ENCODE measurements around the gene UVRAG. TPM values are rescaled to one million over a fixed set of nuclear protein-coding genes. Genes with fewer than 3 reads are reported as not detected.

UVRAG gene
- polyA plus RNA-seq, 1 donor (not counting 4 experiments of a cell fraction or from before 2014, with no cell fraction given) = 11.9 TPM

GRCh38 chr11:76185511-76185910, 370.5 kb downstream of the UVRAG start:
- dilution Hi-C loops (cut with MboI; ENCODE audit: extremely low pct_ligation_motif_present, low sequenced_read_pairs) = no loop called here
- H4K20me1 ChIP-seq (ENCODE audit: control insufficient read depth, extremely low read depth, insufficient read depth, low read length) = no peaks in the 10 kb centered on the region
- no peak overlapping the region for H3K27ac ChIP-seq (ENCODE audit: control insufficient read depth, insufficient read depth, low read length)
- H3K9ac ChIP-seq (ENCODE audit: control insufficient read depth, extremely low read depth, insufficient read depth, low read length) = no peak overlapping the region
- no peak for DNase-seq (ENCODE audit: low read depth, low spot score)
- H3K9me1 ChIP-seq (ENCODE audit: control insufficient read depth, extremely low read depth, insufficient read depth, low read length) = no peaks in the 10 kb centered on the region
- H3K4me2 ChIP-seq (ENCODE audit: control insufficient read depth, extremely low read depth, insufficient read depth, low read depth, low read length) = no peak overlapping the region
- FAIRE-seq = no peak
- TF ChIP-seq CTCF (optimal IDR thresholded peaks at IDR 0.05 in 1 of 3, IDR thresholded peaks at IDR 0.05 in 1 of 3, conservative IDR thresholded peaks at IDR 0.05 in 1 of 3; ENCODE audit: extremely low read depth in 1 of 3, insufficient read depth in 2 of 3, low read length in 3 of 3) (no peak), EZH2 (IDR thresholded peaks at IDR 0.05; ENCODE audit: low read length) (no peak)
- H3K79me2 ChIP-seq (ENCODE audit: control insufficient read depth, insufficient read depth, low read length) = no peaks in the 10 kb centered on the region
- no peaks in the 10 kb centered on the region for H3K4me1 ChIP-seq (ENCODE audit: control insufficient read depth, extremely low read depth, insufficient read depth, low read length)
- no peaks in the 10 kb centered on the region for H3K27me3 ChIP-seq (ENCODE audit: control insufficient read depth, extremely low read depth, insufficient read depth, low read length)
- H2AFZ ChIP-seq (ENCODE audit: control insufficient read depth, low read length) = no peak overlapping the region
- no peak overlapping the region for H3K4me3 ChIP-seq (ENCODE audit: control insufficient read depth in 2 of 3, extremely low read depth in 1 of 3, insufficient read depth in 2 of 3, low read depth in 1 of 3, low read length in 3 of 3)
- H3K9me3 ChIP-seq (ENCODE audit: control insufficient read depth, low read depth, low read length) = no peaks in the 10 kb centered on the region
- H3K36me3 ChIP-seq (ENCODE audit: control insufficient read depth in 2 of 2, extremely low read depth in 1 of 2, insufficient read depth in 2 of 2, low read length in 2 of 2) = no peaks in the 10 kb centered on the region

- Histone ChIP-seq H3K4me2 (ENCODE audit: control insufficient read depth, extremely low read depth, insufficient read depth, low read depth, low read length) (no peak overlapping the region), H3K79me2 (ENCODE audit: control insufficient read depth, insufficient read depth, low read length) (no peaks in the 10 kb centered on the region), H2AFZ (ENCODE audit: control insufficient read depth, low read length) (no peak overlapping the region), H3K9me3 (ENCODE audit: control insufficient read depth, low read depth, low read length) (no peaks in the 10 kb centered on the region), H3K27me3 (ENCODE audit: control insufficient read depth, extremely low read depth, insufficient read depth, low read length) (peaks cover 3% of the 10 kb centered on the region), H4K20me1 (ENCODE audit: control insufficient read depth, extremely low read depth, insufficient read depth, low read length) (no peaks in the 10 kb centered on the region), H3K27ac (ENCODE audit: control insufficient read depth, insufficient read depth, low read length) (no peak overlapping the region), H3K9ac (ENCODE audit: control insufficient read depth, extremely low read depth, insufficient read depth, low read length) (no peak overlapping the region), H3K9me1 (ENCODE audit: control insufficient read depth, extremely low read depth, insufficient read depth, low read length) (no peaks in the 10 kb centered on the region), H3K4me1 (ENCODE audit: control insufficient read depth, extremely low read depth, insufficient read depth, low read length) (no peaks in the 10 kb centered on the region), H3K4me3 (ENCODE audit: control insufficient read depth in 2 of 3, extremely low read depth in 1 of 3, insufficient read depth in 2 of 3, low read depth in 1 of 3, low read length in 3 of 3) (no peak overlapping the region), H3K36me3 (ENCODE audit: control insufficient read depth in 2 of 2, extremely low read depth in 1 of 2, insufficient read depth in 2 of 2, low read length in 2 of 2) (no peaks in the 10 kb centered on the region)
- FAIRE-seq (no peak), DNase-seq (ENCODE audit: low read depth, low spot score) (no peak)
- TF ChIP-seq EZH2 (IDR thresholded peaks at IDR 0.05; ENCODE audit: low read length) = no peak
- TF ChIP-seq CTCF (optimal IDR thresholded peaks at IDR 0.05 in 1 of 3, IDR thresholded peaks at IDR 0.05 in 1 of 3, conservative IDR thresholded peaks at IDR 0.05 in 1 of 3; ENCODE audit: extremely low read depth in 1 of 3, insufficient read depth in 2 of 3, low read length in 3 of 3) = no peak
- dilution Hi-C loops (cut with MboI; ENCODE audit: extremely low pct_ligation_motif_present, low sequenced_read_pairs) = no loop called here
Observed at GRCh38 chr11:76185931-76186401, 371.0 kb downstream of the UVRAG start.
